ENCODE data around the gene ACTR8. TPM values are rescaled to one million over a fixed set of nuclear protein-coding genes. Genes with fewer than 3 reads are reported as not detected.

Gene ACTR8
- total RNA-seq, 1 experiment from 2014 or later, result 29.9 TPM

- TF ChIP-seq ARID4B (CRISPR knock-in tag; IDR thresholded peaks at IDR 0.05; ENCODE audit: borderline replicate concordance) (no peak), NR3C1 (CRISPR knock-in tag; conservative IDR thresholded peaks at IDR 0.05; ENCODE audit: low read depth) (no peak), HMGXB4 (CRISPR knock-in tag; IDR thresholded peaks at IDR 0.05) (no peak), ZNF532 (CRISPR knock-in tag; IDR thresholded peaks at IDR 0.05; ENCODE audit: borderline replicate concordance) (no peak), ZNF317 (CRISPR knock-in tag; IDR thresholded peaks at IDR 0.05; ENCODE audit: borderline replicate concordance, low read depth) (no peak)
- TF ChIP-seq, protein P1, sequence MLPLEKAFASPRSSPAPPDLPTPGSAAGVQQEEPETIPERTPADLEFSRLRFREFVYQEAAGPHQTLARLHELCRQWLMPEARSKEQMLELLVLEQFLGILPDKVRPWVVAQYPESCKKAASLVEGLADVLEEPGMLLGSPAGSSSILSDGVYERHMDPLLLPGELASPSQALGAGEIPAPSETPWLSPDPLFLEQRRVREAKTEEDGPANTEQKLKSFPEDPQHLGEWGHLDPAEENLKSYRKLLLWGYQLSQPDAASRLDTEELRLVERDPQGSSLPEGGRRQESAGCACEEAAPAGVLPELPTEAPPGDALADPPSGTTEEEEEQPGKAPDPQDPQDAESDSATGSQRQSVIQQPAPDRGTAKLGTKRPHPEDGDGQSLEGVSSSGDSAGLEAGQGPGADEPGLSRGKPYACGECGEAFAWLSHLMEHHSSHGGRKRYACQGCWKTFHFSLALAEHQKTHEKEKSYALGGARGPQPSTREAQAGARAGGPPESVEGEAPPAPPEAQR (CRISPR knock-in tag; IDR thresholded peaks at IDR 0.05), result no peak
- TF ChIP-seq, protein P2, sequence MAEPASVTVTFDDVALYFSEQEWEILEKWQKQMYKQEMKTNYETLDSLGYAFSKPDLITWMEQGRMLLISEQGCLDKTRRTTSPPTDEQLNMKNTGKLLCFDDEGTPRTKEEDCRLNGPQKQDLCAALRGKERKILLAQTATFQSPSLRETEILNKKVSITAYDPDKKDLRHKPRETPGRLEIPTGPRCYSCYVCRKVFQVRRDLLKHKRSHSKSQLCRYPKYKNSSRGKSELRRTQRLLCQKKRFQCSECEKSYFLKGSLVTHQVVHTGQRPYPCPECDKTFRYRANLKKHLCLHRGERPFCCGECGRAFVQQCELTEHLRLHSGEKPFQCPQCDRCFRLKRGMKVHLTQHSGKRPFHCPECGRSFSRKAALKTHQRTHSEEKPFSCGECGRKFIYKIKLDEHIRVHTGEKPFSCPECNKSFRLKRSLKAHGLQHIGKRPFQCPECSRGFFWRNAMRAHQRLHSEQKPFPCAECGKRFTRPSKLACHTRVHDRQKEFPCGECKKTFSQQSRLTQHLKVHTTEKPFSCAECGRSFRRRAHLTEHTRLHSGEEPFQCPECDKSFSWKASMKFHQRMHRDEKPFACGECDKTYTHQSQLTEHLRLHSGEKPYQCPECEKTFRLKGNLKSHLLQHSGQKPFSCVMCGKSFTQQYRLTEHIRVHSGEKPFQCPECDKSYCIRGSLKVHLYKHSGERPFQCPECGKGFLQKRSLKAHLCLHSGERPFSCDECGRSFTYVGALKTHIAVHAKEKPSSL (CRISPR knock-in tag; conservative IDR thresholded peaks at IDR 0.05), result no peak
- TF ChIP-seq, protein P3, sequence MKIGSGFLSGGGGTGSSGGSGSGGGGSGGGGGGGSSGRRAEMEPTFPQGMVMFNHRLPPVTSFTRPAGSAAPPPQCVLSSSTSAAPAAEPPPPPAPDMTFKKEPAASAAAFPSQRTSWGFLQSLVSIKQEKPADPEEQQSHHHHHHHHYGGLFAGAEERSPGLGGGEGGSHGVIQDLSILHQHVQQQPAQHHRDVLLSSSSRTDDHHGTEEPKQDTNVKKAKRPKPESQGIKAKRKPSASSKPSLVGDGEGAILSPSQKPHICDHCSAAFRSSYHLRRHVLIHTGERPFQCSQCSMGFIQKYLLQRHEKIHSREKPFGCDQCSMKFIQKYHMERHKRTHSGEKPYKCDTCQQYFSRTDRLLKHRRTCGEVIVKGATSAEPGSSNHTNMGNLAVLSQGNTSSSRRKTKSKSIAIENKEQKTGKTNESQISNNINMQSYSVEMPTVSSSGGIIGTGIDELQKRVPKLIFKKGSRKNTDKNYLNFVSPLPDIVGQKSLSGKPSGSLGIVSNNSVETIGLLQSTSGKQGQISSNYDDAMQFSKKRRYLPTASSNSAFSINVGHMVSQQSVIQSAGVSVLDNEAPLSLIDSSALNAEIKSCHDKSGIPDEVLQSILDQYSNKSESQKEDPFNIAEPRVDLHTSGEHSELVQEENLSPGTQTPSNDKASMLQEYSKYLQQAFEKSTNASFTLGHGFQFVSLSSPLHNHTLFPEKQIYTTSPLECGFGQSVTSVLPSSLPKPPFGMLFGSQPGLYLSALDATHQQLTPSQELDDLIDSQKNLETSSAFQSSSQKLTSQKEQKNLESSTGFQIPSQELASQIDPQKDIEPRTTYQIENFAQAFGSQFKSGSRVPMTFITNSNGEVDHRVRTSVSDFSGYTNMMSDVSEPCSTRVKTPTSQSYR (CRISPR knock-in tag; IDR thresholded peaks at IDR 0.05), result no peak
Measured at GRCh38 chr3:53826048-53826447, 55.9 kb downstream of the ACTR8 start (continued).

Measured in WTC11 (cell line).